GM12878 (cell line): ENCODE data around the gene MYO10. TPM values are rescaled to one million over a fixed set of nuclear protein-coding genes. Genes with fewer than 3 reads are reported as not detected.

Experiments used
- ATAC-seq: fragments of 200-7000 bp; cut with Tn5 transposase; 3 replicates; pipeline ENCODE4 v1.9.1; 2020; ENCODE audit warnings: mild to moderate bottlenecking, moderate library complexity
- BruUV-seq: library from RNA; stranded (reverse); fragments of 400-500 nt; replicated peaks from 2 replicates; lab custom pipeline; 2021; lab: Mats Ljungman, UMichigan
- CTCF ChIA-PET: fragments of 300-600 bp; sonication (Branson Sonifier 250); formaldehyde crosslinking; extraction: SDS; loops from one replicate; lab custom pipeline; 2021; ENCODE audit warnings: inconsistent platforms; lab: Yijun Ruan, JAX
- POLR2A ChIA-PET: fragments of 350-600 bp; formaldehyde crosslinking; extraction: SDS; loops from one replicate; lab custom pipeline; 2021; ENCODE audit warnings: inconsistent platforms; lab: Charles Lee
- RAD21 ChIA-PET: fragments of 300-600 bp; sonication (Branson Sonifier 250); formaldehyde crosslinking; loops from one replicate; lab custom pipeline; 2023; ENCODE audit warnings: antibody characterized with exemption; ENCODE audit not compliant: unreplicated experiment; lab: Charles Lee
- SMC1A ChIA-PET: fragments of 300-600 bp; sonication (Branson Sonifier 250); formaldehyde crosslinking; loops from one replicate; lab custom pipeline; 2023; ENCODE audit not compliant: unreplicated experiment, uncharacterized antibody; lab: Charles Lee
- DNase-seq: peaks from one replicate; pipeline ENCODE4 v3.0.0-alpha.2; 2011; ENCODE audit warnings: low read depth, low spot score
- FAIRE-seq: peaks from 3 replicates; lab custom pipeline; 2011; peaks lifted over from hg19 to GRCh38; lab: Jason Lieb, UNC
- H2AFZ ChIP-seq: 2 replicates; pipeline ENCODE4 v1.6.0; 2011; ENCODE audit warnings: low read depth, low read length, control low read depth; ENCODE audit not compliant: control insufficient read depth
- H3K27ac ChIP-seq: 2 replicates; pipeline ENCODE4 v1.5.1; 2011; ENCODE audit warnings: control low read depth; ENCODE audit not compliant: control insufficient read depth, insufficient read depth
- H3K27me3 ChIP-seq, 2 experiments: replicated peaks in 1 of 2; 2 replicates each; pipeline versions ENCODE4 v1.6.0 to v1.6.1; 2011; ENCODE audit warnings: low read length in 1 of 2; ENCODE audit not compliant: control insufficient read depth in 2 of 2, insufficient read depth in 2 of 2
- H3K36me3 ChIP-seq, 2 experiments: 2 replicates each; pipeline ENCODE4 v1.5.1; 2011; ENCODE audit warnings: low read length in 1 of 2; ENCODE audit not compliant: control insufficient read depth in 2 of 2, insufficient read depth in 2 of 2
- H3K4me1 ChIP-seq: 2 replicates; pipeline ENCODE4 v1.6.1; 2011; ENCODE audit warnings: mild to moderate bottlenecking, low read length, moderate library complexity, mixed read lengths; ENCODE audit not compliant: control insufficient read depth, insufficient read depth
- H3K4me2 ChIP-seq: 2 replicates; pipeline ENCODE4 v1.6.0; 2011; ENCODE audit warnings: control low read depth; ENCODE audit not compliant: control insufficient read depth, insufficient read depth
- H3K4me3 ChIP-seq: fragments of 200-600 bp; sonication (generic); 2 replicates; pipeline ENCODE4 v1.5.1; 2016
- H3K79me2 ChIP-seq: 2 replicates; pipeline ENCODE4 v1.6.0; 2011; ENCODE audit warnings: low read length; ENCODE audit not compliant: control insufficient read depth, insufficient read depth
- H3K9ac ChIP-seq: 2 replicates; pipeline ENCODE4 v1.8.0; 2011; ENCODE audit warnings: low read length, control low read depth, mixed read lengths; ENCODE audit not compliant: control insufficient read depth, insufficient read depth
- H3K9me3 ChIP-seq: replicated peaks from 3 replicates; pipeline ENCODE4 v1.5.1; 2011; ENCODE audit warnings: mild to moderate bottlenecking, low read length; ENCODE audit not compliant: control insufficient read depth, insufficient read depth
- H4K20me1 ChIP-seq: 2 replicates; pipeline ENCODE4 v1.6.0; 2011; ENCODE audit not compliant: control insufficient read depth, insufficient read depth
- ATF2 ChIP-seq: IDR thresholded peaks from 2 replicates; pipeline ENCODE4 v1.6.1; 2012; ENCODE audit warnings: low read length, inconsistent platforms
- CBX3 ChIP-seq: fragments of 200-600 bp; sonication (generic); IDR thresholded peaks from 2 replicates; pipeline ENCODE4 v1.6.1; 2016; ENCODE audit warnings: low read depth, borderline replicate concordance
- CHD4 ChIP-seq: fragments of 200-600 bp; sonication (generic); IDR thresholded peaks from 2 replicates; pipeline ENCODE4 v1.6.1; 2016; ENCODE audit warnings: mild to moderate bottlenecking
- HDGF ChIP-seq: fragments of 450-650 bp; IDR thresholded peaks from 2 replicates; pipeline ENCODE4 v1.6.1; 2016; ENCODE audit warnings: antibody characterized with exemption
- IRF4 ChIP-seq: IDR thresholded peaks from 2 replicates; pipeline ENCODE4 v1.6.1; 2011; ENCODE audit warnings: low read depth, low read length
- MTA3 ChIP-seq: IDR thresholded peaks from 2 replicates; pipeline ENCODE4 v1.6.1; 2012; ENCODE audit warnings: low read length, inconsistent platforms, borderline replicate concordance
- PML ChIP-seq: IDR thresholded peaks from 2 replicates; pipeline ENCODE4 v1.6.1; 2012; ENCODE audit warnings: low read length, inconsistent platforms
- RAD21 ChIP-seq: IDR thresholded peaks from 2 replicates; pipeline ENCODE4 v1.6.1; 2011; ENCODE audit warnings: mild to moderate bottlenecking, low read depth, low read length, moderate library complexity; ENCODE audit not compliant: insufficient read depth
- SIN3A ChIP-seq: IDR thresholded peaks from 2 replicates; pipeline ENCODE4 v1.6.1; 2012; ENCODE audit warnings: low read depth, low read length, improper control_type of control experiment
- SREBF1 ChIP-seq: IDR thresholded peaks from 2 replicates; pipeline ENCODE4 v1.6.1; 2012; ENCODE audit warnings: mild to moderate bottlenecking, low read length
- SUPT20H ChIP-seq: IDR thresholded peaks from 2 replicates; pipeline ENCODE4 v1.6.1; 2011; ENCODE audit warnings: low read depth, mild to moderate bottlenecking, low read length, moderate library complexity, borderline replicate concordance; ENCODE audit not compliant: control insufficient read depth
- TCF3 ChIP-seq: IDR thresholded peaks from 2 replicates; pipeline ENCODE4 v1.6.1; 2012; ENCODE audit warnings: low read depth, mild to moderate bottlenecking, low read length, borderline replicate concordance; ENCODE audit not compliant: insufficient read depth
- WRNIP1 ChIP-seq: IDR thresholded peaks from 2 replicates; pipeline ENCODE4 v1.6.1; 2011; ENCODE audit warnings: low read depth, low read length, improper control_type of control experiment, borderline replicate concordance
- YY1 ChIP-seq: IDR thresholded peaks from 2 replicates; pipeline ENCODE4 v1.6.1; 2011; ENCODE audit warnings: low read depth, mild to moderate bottlenecking, low read length
- ZBED1 ChIP-seq: IDR thresholded peaks from 2 replicates; pipeline ENCODE4 v1.6.1; 2016; ENCODE audit warnings: borderline replicate concordance
- WGBS: methylation state at CpG from one replicate; pipeline ENCODE4 v1.1.6; 2016; ENCODE audit warnings: low lambda C conversion rate; ENCODE audit not compliant: insufficient replicate concordance, insufficient coverage; ENCODE audit errors: missing lambda C conversion rate; 5-methylcytosine and 5-hydroxymethylcytosine counted together
- in situ Hi-C: fragments of 300-500 bp; cut with MboI; formaldehyde crosslinking; loops from 9 replicates; pipeline ENCODE4 v1.14.3; 2018; ENCODE audit warnings: mixed read lengths
- intact Hi-C: fragments of 100-400 bp; cut with micrococcal nuclease; formaldehyde crosslinking; loops from one replicate; pipeline ENCODE4 v1.14.2; 2022; ENCODE audit not compliant: unreplicated experiment
- polyA plus RNA-seq, 11 experiments: library from polyadenylated mRNA; depleted of rRNA in 4 of 11; unstranded in 6 of 11; stranded (reverse) in 5 of 11; fragments of >200 nt; fragmentation: Nextera tagmentation in 4 of 11; fragmentation: Illumina TruSeq in 1 of 11; extraction: Ambion mirVana in 4 of 11; extraction: Trizol in 1 of 11; gene quantifications; 1 replicate in 1 of 11; 2 replicates in 10 of 11; pipeline versions ENCODE4 v1.2.1 to v1.2.3, GENCODE V29; 2011 to 2016; ENCODE audit warnings: inconsistent platforms in 2 of 11, missing spikeins in 2 of 11, low read depth in 1 of 11
- total RNA-seq, 4 experiments: library from RNA; depleted of rRNA in 3 of 4; stranded (reverse); fragments of >200 nt in 3 of 4; fragmentation: Illumina TruSeq in 1 of 4; extraction: Trizol in 1 of 4; gene quantifications; 2 replicates each; pipeline versions ENCODE4 v1.2.1 to v1.2.3, GENCODE V29; 2013 to 2021
- TF ChIP-seq, protein P1 (sequence below): IDR thresholded peaks from 2 replicates; pipeline ENCODE4 v1.6.1; 2012; ENCODE audit warnings: low read depth, low read length, improper control_type of control experiment
- TF ChIP-seq, protein P2 (sequence below): fragments of 450-650 bp; IDR thresholded peaks from 2 replicates; pipeline ENCODE4 v1.6.1; 2017; ENCODE audit warnings: mild to moderate bottlenecking

Gene MYO10
- total and polyA plus RNA-seq, 10 of the 15 experiments (the other 5 are each of a cell fraction or from before 2014, with no cell fraction given), result 0.02 to 0.77 (median 0.17) TPM

DNA sequence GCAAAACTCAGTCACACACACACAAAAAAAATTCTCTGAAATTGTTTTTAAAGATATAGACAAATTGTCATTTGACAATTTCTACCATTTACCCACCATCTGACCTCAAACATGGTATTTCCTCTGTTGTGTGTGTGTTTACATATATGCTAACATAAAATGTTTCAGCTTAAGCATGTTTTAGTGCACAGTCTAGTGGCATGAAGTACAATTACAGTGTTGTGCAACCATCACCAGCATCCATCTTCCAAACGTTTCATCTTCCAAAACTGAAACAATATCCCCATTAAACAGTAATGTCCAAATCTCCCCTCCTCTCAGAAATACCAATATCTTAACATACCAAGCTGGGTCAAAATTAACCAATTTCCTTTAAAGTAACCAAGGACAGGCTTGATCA lies 65.2 kb downstream of the MYO10 start:
- WGBS, result 19% methylated on average over 1 of the region's 1 CpG
- Histone ChIP-seq H3K9me3 (no peaks in the 10 kb centered on the region; the same call in 2 of the 3 replicates), H3K36me3 (no peaks in the 10 kb centered on the region), H3K9ac (no peak overlapping the region), H3K27ac (no peak overlapping the region), H3K27me3 (no peaks in the 10 kb centered on the region), H3K4me1 (no peaks in the 10 kb centered on the region), H2AFZ (no peak overlapping the region), H3K4me2 (no peak overlapping the region), H3K4me3 (no peak overlapping the region), H4K20me1 (no peaks in the 10 kb centered on the region), H3K79me2 (no peaks in the 10 kb centered on the region)
- in situ Hi-C loops (no loop called here), intact Hi-C loops (no loop called here)
- no peak for FAIRE-seq
- POLR2A ChIA-PET, result no interaction called here
- TF ChIP-seq SIN3A, result no peak
- no peak for TF ChIP-seq RAD21
- no peak for TF ChIP-seq CHD4
- TF ChIP-seq TCF3, result no peak
- TF ChIP-seq, protein P1, sequence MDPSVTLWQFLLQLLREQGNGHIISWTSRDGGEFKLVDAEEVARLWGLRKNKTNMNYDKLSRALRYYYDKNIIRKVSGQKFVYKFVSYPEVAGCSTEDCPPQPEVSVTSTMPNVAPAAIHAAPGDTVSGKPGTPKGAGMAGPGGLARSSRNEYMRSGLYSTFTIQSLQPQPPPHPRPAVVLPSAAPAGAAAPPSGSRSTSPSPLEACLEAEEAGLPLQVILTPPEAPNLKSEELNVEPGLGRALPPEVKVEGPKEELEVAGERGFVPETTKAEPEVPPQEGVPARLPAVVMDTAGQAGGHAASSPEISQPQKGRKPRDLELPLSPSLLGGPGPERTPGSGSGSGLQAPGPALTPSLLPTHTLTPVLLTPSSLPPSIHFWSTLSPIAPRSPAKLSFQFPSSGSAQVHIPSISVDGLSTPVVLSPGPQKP, result no peak
- TF ChIP-seq HDGF, result no peak
- no peak for TF ChIP-seq SUPT20H
- no peak for TF ChIP-seq ATF2
- TF ChIP-seq PML, result no peak
- no peak for TF ChIP-seq WRNIP1
- TF ChIP-seq SREBF1, result no peak
- TF ChIP-seq MTA3, result no peak
- TF ChIP-seq, protein P2, sequence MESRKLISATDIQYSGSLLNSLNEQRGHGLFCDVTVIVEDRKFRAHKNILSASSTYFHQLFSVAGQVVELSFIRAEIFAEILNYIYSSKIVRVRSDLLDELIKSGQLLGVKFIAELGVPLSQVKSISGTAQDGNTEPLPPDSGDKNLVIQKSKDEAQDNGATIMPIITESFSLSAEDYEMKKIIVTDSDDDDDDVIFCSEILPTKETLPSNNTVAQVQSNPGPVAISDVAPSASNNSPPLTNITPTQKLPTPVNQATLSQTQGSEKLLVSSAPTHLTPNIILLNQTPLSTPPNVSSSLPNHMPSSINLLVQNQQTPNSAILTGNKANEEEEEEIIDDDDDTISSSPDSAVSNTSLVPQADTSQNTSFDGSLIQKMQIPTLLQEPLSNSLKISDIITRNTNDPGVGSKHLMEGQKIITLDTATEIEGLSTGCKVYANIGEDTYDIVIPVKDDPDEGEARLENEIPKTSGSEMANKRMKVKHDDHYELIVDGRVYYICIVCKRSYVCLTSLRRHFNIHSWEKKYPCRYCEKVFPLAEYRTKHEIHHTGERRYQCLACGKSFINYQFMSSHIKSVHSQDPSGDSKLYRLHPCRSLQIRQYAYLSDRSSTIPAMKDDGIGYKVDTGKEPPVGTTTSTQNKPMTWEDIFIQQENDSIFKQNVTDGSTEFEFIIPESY, result no peak
- no peak for TF ChIP-seq IRF4
- TF ChIP-seq YY1, result no peak
- no peak for TF ChIP-seq ZBED1
- TF ChIP-seq CBX3, result no peak
- SMC1A ChIA-PET, result no interaction called here
- DNase-seq, result no peak
- BruUV-seq, result no TSS peak
- RAD21 ChIA-PET, result no interaction called here
- ATAC-seq, result no peak
- CTCF ChIA-PET, result no interaction called here
